ENCODE results near the gene JTB.

- TF ChIP-seq ELF1 (IDR thresholded peaks at IDR 0.05) = no peak
- no peak for TF ChIP-seq CTCF (IDR thresholded peaks at IDR 0.05)
- no peak for TF ChIP-seq GABPA (IDR thresholded peaks at IDR 0.05; ENCODE audit: low read depth)
- no peak for TF ChIP-seq RFX5 (IDR thresholded peaks at IDR 0.05; ENCODE audit: low read length)
- no peak for TF ChIP-seq MAX (IDR thresholded peaks at IDR 0.05; ENCODE audit: low read depth)
- TF ChIP-seq TEAD4 (IDR thresholded peaks at IDR 0.05; ENCODE audit: borderline replicate concordance, insufficient read depth) = no peak
These were observed 48.0 kb downstream of the JTB start for GRCh38 chr1:153929426-153929825.
